Right lobe of liver (tissue), 6 donors: ENCODE results near the gene ADAMTSL2. TPM values are rescaled to one million over a fixed set of nuclear protein-coding genes. Genes with fewer than 3 reads are reported as not detected.

Experiments used
- ATAC-seq, 4 donors: fragments of 200-7000 bp; cut with Tn5 transposase; one replicate each; pipeline ENCODE4 v1.9.1; 2020; ENCODE audit warnings: mild to moderate bottlenecking in 4 of 4, moderate library complexity in 4 of 4
- DNase-seq, 3 donors: peaks; one replicate each; pipeline ENCODE4 v3.0.0-alpha.2; 2020
- H3K27ac ChIP-seq, 3 donors: fragments of 200-600 bp; one replicate each; pipeline ENCODE4 v1.8.0; 2022
- H3K27me3 ChIP-seq, 2 donors: fragments of 200-600 bp; one replicate each; pipeline ENCODE4 v1.8.0; 2022
- H3K36me3 ChIP-seq, 4 donors: fragments of 200-600 bp; sonication (generic) in 1 of 4; one replicate each; pipeline versions ENCODE4 v1.5.1 to v1.8.0; 2017 to 2022; ENCODE audit warnings: control low read depth in 1 of 4
- H3K4me1 ChIP-seq, 4 donors: fragments of 200-600 bp; sonication (generic) in 1 of 4; one replicate each; pipeline versions ENCODE4 v1.5.1 to v1.8.0; 2017 to 2022; ENCODE audit warnings: control low read depth in 1 of 4
- H3K4me3 ChIP-seq, 3 donors: fragments of 200-600 bp; one replicate each; pipeline ENCODE4 v1.8.0; 2022
- H3K9me3 ChIP-seq, 4 donors: fragments of 200-600 bp; sonication (generic) in 1 of 4; one replicate each; pipeline versions ENCODE4 v1.5.1 to v1.8.0; 2017 to 2022; ENCODE audit warnings: control low read depth in 1 of 4
- POLR2A ChIP-seq: fragments of 450-650 bp; IDR thresholded peaks from one replicate; pipeline ENCODE4 v1.6.1; 2017; ENCODE audit warnings: antibody characterized with exemption, mild to moderate bottlenecking
- WGBS: methylation state at CpG from one replicate; pipeline ENCODE4 v1.1.6; 2018; ENCODE audit warnings: low coverage, low lambda C conversion rate; ENCODE audit not compliant: insufficient coverage; ENCODE audit errors: missing lambda C conversion rate; 5-methylcytosine and 5-hydroxymethylcytosine counted together
- intact Hi-C, 2 donors: fragments of 100-400 bp; cut with DNase I; formaldehyde crosslinking; loops; one replicate each; pipeline versions ENCODE4 v1.11.2 to v1.14.1; 2022
- total RNA-seq, 6 experiments: library from RNA; depleted of rRNA in 2 of 6; stranded (reverse); fragments of >200 nt in 2 of 6; fragmentation: NEBNext Ultra II Directional in 3 of 6; extraction: Animal tissue kit (Norgen Biotek cat#: 25700) in 3 of 6; gene quantifications; one replicate each; pipeline versions ENCODE4 v1.1.0 to v1.2.4, GENCODE V29; 2016 to 2023
- TF ChIP-seq, protein P1 (sequence below), 4 donors: fragments of 200-600 bp in 3 of 4; fragments of 450-650 bp in 1 of 4; IDR thresholded peaks; one replicate each; pipeline versions ENCODE4 v1.5.1 to v1.8.0; 2016 to 2022; ENCODE audit warnings: antibody characterized with exemption in 4 of 4, mild to moderate bottlenecking in 2 of 4
- donor health status: DM: no; HTN: yes; CAD: no.
- donor health status: DM: no; HTN: no; CAD: no.
- donor health status: DM: no; HTN: no; CAD: no.
- donor health status: DM: no; HTN: yes; CAD: no.
- donor health status: DM: no; HTN: yes; CAD: no.

The ADAMTSL2 gene
- total RNA-seq, 6 experiments from 2014 or later, result 9.2 to 24.8 (median 12.7) TPM

DNA sequence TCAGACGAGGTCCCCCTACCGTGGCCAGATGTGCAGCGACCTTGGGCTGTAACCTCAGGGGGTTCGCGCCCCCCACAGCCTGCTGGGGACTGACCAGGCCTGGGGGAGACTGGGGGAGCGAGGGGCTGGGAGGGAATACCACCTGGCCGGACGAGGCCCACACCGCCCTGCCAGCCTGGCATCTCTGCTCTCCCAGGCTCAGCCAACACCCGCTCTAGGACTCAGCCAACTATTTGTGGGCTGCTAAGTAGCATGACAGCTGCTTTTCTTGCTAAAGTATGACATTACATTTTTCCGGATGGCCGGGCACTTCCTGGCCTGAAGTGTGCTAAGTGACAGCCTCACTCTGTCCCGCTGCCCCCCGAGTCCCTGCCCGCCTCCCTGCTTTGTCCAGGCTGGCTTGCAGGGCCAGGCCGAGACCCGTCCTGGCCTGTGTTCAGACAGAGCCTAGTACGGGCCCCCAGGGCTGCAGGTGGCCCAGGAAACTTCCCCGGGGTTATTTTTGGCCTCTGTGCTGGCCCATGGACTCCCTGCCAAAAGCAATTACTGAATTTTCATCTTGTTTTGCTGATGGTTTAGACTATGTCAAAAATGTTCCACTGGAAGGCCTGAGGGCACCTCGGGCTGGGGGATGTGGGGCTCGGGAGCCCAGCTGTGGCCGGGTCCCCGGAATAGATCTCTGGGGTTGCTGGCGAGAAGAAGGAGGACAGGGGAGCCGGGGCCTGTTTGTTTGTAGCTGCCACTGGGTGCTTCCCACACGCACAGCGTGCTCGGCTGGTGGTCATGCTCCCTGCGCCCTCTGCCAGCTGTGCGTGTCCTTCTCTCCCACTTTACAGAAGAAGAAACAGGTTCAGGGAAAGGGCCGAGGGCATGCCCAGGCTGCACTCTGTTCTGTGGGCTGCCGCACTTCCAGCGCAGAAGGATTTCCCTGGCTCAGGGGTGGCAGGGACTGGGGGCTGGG, 42.2 kb upstream of the ADAMTSL2 start:
- no peaks in the 10 kb centered on the region for H3K4me1 ChIP-seq
- no peaks in the 10 kb centered on the region for H3K27me3 ChIP-seq
- 74% methylated on average over 7 of the region's 33 CpGs for WGBS
- no peaks in the 10 kb centered on the region for H3K36me3 ChIP-seq
- ATAC-seq (no peak), DNase-seq (peak in 1 of 3 donors; percentile 15)
- TF ChIP-seq POLR2A, result no peak
- TF ChIP-seq, protein P1, sequence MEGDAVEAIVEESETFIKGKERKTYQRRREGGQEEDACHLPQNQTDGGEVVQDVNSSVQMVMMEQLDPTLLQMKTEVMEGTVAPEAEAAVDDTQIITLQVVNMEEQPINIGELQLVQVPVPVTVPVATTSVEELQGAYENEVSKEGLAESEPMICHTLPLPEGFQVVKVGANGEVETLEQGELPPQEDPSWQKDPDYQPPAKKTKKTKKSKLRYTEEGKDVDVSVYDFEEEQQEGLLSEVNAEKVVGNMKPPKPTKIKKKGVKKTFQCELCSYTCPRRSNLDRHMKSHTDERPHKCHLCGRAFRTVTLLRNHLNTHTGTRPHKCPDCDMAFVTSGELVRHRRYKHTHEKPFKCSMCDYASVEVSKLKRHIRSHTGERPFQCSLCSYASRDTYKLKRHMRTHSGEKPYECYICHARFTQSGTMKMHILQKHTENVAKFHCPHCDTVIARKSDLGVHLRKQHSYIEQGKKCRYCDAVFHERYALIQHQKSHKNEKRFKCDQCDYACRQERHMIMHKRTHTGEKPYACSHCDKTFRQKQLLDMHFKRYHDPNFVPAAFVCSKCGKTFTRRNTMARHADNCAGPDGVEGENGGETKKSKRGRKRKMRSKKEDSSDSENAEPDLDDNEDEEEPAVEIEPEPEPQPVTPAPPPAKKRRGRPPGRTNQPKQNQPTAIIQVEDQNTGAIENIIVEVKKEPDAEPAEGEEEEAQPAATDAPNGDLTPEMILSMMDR (IDR thresholded peaks at IDR 0.05), result no peak
- intact Hi-C loops, result no loop called here
- H3K4me3 ChIP-seq, result no peak overlapping the region
- H3K9me3 ChIP-seq, result no peaks in the 10 kb centered on the region
- no peak overlapping the region for H3K27ac ChIP-seq

DNA sequence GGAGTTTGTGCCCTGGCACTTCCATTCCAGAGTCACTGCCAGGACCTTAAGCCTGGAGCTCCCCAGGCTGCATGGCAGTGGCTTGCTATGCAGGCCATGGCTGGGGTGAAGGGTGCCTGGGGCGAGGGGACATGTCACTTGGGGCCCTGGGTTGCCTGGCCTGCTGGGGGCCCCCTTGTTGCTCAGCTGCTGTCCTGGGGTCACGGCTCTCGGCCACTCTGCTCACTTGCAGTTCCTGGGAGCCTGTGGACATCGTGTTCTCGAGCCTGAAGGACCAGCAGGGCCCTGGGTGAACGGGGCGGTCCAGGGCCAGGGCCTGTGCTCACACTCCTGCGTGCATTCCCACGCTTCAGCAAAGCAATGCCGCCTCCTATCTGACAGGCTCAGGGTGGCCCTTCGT, 41.1 kb upstream of the ADAMTSL2 start:
- DNase-seq (peak in 1 of 3 donors; percentile 12), ATAC-seq (peak in 1 of 4 donors; percentile 16)
- no peak overlapping the region for H3K4me3 ChIP-seq
- intact Hi-C loops, result no loop called here
- WGBS, result no CpG with 5 or more reads among the region's 11 CpGs
- no peaks in the 10 kb centered on the region for H3K36me3 ChIP-seq
- TF ChIP-seq, protein P1 (IDR thresholded peaks at IDR 0.05), result no peak
- TF ChIP-seq POLR2A, result no peak
- no peaks in the 10 kb centered on the region for H3K27me3 ChIP-seq
- H3K4me1 ChIP-seq, result no peaks in the 10 kb centered on the region
- H3K27ac ChIP-seq, result no peak overlapping the region
- no peaks in the 10 kb centered on the region for H3K9me3 ChIP-seq

DNA sequence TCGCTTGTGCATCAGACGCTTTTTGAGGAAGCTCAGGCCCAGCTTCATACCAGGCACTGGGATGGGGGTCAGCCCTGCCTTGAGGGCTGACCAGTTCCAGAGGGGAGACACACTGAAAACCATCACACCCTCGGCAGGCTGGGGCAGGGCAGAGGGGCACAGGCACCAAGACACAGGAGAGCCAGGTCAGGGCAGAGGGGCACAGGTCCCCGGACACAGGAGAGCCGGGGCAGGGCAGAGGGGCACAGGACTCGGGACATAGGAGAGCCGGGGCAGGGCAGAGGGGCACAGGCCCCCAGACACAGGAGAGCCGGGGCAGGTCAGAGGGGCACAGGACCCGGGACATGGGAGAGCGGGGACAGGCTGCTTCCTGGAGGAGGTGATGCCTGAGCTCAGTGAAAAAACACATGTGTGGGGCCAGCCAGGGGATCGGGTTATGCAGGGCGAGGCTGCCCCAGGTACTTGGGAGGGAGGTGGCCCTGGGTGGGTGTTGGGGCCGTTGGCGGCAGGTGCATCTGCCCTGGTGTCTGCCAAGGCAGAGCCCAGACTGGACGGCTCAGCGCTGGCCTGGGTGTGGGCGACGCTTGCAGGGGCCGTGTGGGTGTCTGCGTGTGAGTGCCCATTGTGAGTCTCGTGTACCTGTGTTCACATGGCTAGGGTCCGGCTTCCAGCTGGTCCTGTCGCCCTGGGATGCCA, 40.5 kb upstream of the ADAMTSL2 start:
- 83% methylated on average over 5 of the region's 23 CpGs for WGBS
- intact Hi-C loops, result no loop called here
- Histone ChIP-seq H3K36me3 (no peaks in the 10 kb centered on the region), H3K4me1 (peaks cover 0 to under 1% (median 0%) of the 10 kb centered on the region in 4 donors), H3K9me3 (no peaks in the 10 kb centered on the region), H3K27me3 (no peaks in the 10 kb centered on the region), H3K27ac (no peak overlapping the region), H3K4me3 (no peak overlapping the region)
- TF ChIP-seq, protein P1 (IDR thresholded peaks at IDR 0.05), result no peak
- no peak for TF ChIP-seq POLR2A
- DNase-seq (peak in 1 of 3 donors; percentile 12), ATAC-seq (no peak)

DNA sequence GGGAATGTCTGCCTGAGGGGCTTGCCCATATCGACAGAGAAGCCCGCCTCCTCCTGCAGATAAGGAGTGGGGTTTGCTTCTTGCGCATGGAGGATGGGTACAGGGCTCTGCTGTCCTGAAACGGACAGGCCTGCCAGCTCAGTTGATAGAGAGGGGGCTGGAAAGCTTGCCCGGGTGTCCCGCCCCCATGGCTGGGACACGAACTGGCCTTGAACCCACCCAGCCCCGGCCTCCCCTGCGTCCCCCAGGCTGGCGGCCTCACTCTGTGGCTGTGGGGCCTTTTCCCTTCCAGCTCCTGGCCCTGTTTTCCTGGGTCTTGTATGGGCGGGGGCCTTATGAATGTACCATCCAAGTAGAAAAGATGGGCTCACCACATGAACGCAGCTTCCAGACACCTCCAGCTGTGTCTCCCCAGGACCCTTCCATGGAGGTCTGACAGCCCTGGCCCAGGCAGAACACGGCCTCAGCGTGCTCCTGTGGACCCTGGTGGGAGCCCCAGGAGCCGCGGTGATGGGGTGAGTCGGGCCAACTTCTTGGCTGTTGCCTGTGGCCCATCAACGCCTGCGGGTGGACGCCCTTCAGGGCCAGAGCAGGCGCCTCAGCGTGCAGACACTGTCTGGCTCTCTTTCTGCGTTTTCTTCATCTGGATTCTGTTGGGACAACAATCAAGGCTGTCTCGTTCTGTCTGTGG, 39.7 kb upstream of the ADAMTSL2 start:
- Histone ChIP-seq H3K9me3 (no peaks in the 10 kb centered on the region), H3K4me1 (peaks cover 0 to 6% (median 0%) of the 10 kb centered on the region in 4 donors), H3K36me3 (no peaks in the 10 kb centered on the region), H3K27ac (no peak overlapping the region), H3K27me3 (no peaks in the 10 kb centered on the region), H3K4me3 (no peak overlapping the region)
- TF ChIP-seq, protein P1 (IDR thresholded peaks at IDR 0.05), result no peak
- TF ChIP-seq POLR2A, result no peak
- intact Hi-C loops, result no loop called here
- no peak for ATAC-seq
- DNase-seq, result peak in 1 of 3 donors; percentile 9
- WGBS, result no CpG with 5 or more reads among the region's 24 CpGs
